AG10803 (cell line): ENCODE data around the gene IGFALS.

Experiments
- DNase-seq: peaks from one replicate; pipeline ENCODE4 v3.0.0; 2010; ENCODE audit warnings: low read depth
- H3K4me3 ChIP-seq: 2 replicates; pipeline ENCODE4 v1.5.1; 2011; ENCODE audit warnings: mild to moderate bottlenecking, low read length, control low read depth
- CTCF ChIP-seq: conservative IDR thresholded peaks from 2 replicates; pipeline ENCODE4 v1.5.1; 2011; ENCODE audit warnings: mild to moderate bottlenecking, low read length, control low read depth, inconsistent platforms

IGFALS gene

GRCh38 chr16:1784977-1785845, 8.3 kb downstream of the IGFALS start:
- no peak for DNase-seq
- H3K4me3 ChIP-seq = no peak overlapping the region
- TF ChIP-seq CTCF = no peak

- peak within 1 kb of the TSS; percentile 84 for H3K4me3 ChIP-seq
- peak; percentile 100 for DNase-seq
- TF ChIP-seq CTCF = no peak
Observed at GRCh38 chr16:1782408-1783264, 10.9 kb downstream of the IGFALS start, which contains the start of the genes NUBP2 and SPSB3. Gene NUBP2, plus strand, starts transcription at chr16:1782960. Its CDS starts 61 bp downstream, at chr16:1783021. Gene SPSB3, minus strand, starts transcription at chr16:1782571. Its CDS starts 1,088 bp downstream, at chr16:1781483.

GRCh38 chr16:1781758-1782407, 11.6 kb downstream of the IGFALS start:
- TF ChIP-seq CTCF = peak; percentile 18; the same call in 1 of the 2 replicates
- DNase-seq = no peak
- peak overlapping the region; percentile 76 for H3K4me3 ChIP-seq

- DNase-seq = no peak
Observed at GRCh38 chr16:1781254-1781653, 12.3 kb downstream of the IGFALS start.

GRCh38 chr16:1780677-1781072, 12.8 kb downstream of the IGFALS start:
- no peak for DNase-seq
- TF ChIP-seq CTCF = no peak
- H3K4me3 ChIP-seq = no peak overlapping the region; the same call in 1 of the 2 replicates

More at GRCh38 chr16:1781254-1781653, 12.3 kb downstream of the IGFALS start:
- no peak for TF ChIP-seq CTCF
- H3K4me3 ChIP-seq = peak overlapping the region; percentile 76

- no peak overlapping the region for H3K4me3 ChIP-seq
- no peak for TF ChIP-seq CTCF
- no peak for DNase-seq
Observed at GRCh38 chr16:1779741-1780676, 13.5 kb downstream of the IGFALS start.
